HepG2 (cell line): ENCODE measurements around the gene KRT79. TPM values are rescaled to one million over a fixed set of nuclear protein-coding genes. Genes with fewer than 3 reads are reported as not detected.

Experiments used
- ATAC-seq: fragments of 200-7000 bp; cut with Tn5 transposase; 3 replicates; pipeline ENCODE4 v1.9.1; 2020; ENCODE audit warnings: mild to moderate bottlenecking, moderate library complexity
- BruUV-seq: library from RNA; stranded (reverse); fragments of 400-500 nt; replicated peaks from 2 replicates; lab custom pipeline; 2021; lab: Mats Ljungman, UMichigan
- CTCF ChIA-PET: fragments of 300-600 bp; formaldehyde crosslinking; extraction: SDS; loops from one replicate; lab custom pipeline; 2021; ENCODE audit warnings: low total read pairs, inconsistent platforms, low intra/inter-chr PET ratio; lab: Yijun Ruan, JAX
- POLR2A ChIA-PET: fragments of 350-600 bp; sonication (Branson Sonifier 250); formaldehyde crosslinking; loops from one replicate; lab custom pipeline; 2020; ENCODE audit warnings: antibody characterized with exemption, inconsistent platforms; lab: Yijun Ruan, JAX
- DNase-seq: peaks from one replicate; pipeline ENCODE4 v3.0.0-alpha.2; 2015; ENCODE audit warnings: low spot score
- FAIRE-seq: peaks from 3 replicates; lab custom pipeline; 2011; peaks lifted over from hg19 to GRCh38; lab: Jason Lieb, UNC
- H2AFZ ChIP-seq: one replicate; pipeline ENCODE4 v1.6.1; 2011; ENCODE audit warnings: low read length, inconsistent platforms
- H3K27ac ChIP-seq: fragments of 300-600 bp; 3 replicates; pipeline ENCODE4 v1.8.0; 2011; ENCODE audit warnings: mixed run types, mild to moderate bottlenecking, mixed read lengths, low read length, inconsistent platforms; ENCODE audit not compliant: insufficient read depth; ENCODE audit errors: extremely low read length
- H3K27me3 ChIP-seq, 2 experiments: fragments of 200-600 bp in 1 of 2; 2 replicates in 1 of 2; 3 replicates in 1 of 2; pipeline versions ENCODE4 v1.6.0 to v1.8.0; 2011; ENCODE audit warnings: low read length in 2 of 2, mild to moderate bottlenecking in 2 of 2, moderate library complexity in 2 of 2, inconsistent platforms in 1 of 2; ENCODE audit not compliant: insufficient read depth in 2 of 2, control insufficient read depth in 1 of 2
- H3K36me3 ChIP-seq, 2 experiments: fragments of 200-600 bp in 1 of 2; replicated peaks in 1 of 2; 2 replicates in 1 of 2; 3 replicates in 1 of 2; pipeline versions ENCODE4 v1.5.1 to v1.8.0; 2011; ENCODE audit warnings: low read length in 2 of 2, inconsistent platforms in 1 of 2; ENCODE audit not compliant: insufficient read depth in 2 of 2, control insufficient read depth in 1 of 2
- H3K4me1 ChIP-seq: 2 replicates; pipeline ENCODE4 v1.5.1; 2012; ENCODE audit warnings: low read length, inconsistent platforms; ENCODE audit not compliant: insufficient read depth
- H3K4me2 ChIP-seq: 2 replicates; pipeline ENCODE4 v1.6.0; 2011; ENCODE audit warnings: low read depth, low read length, inconsistent platforms
- H3K4me3 ChIP-seq, 3 experiments: fragments of 200-600 bp in 1 of 3; sonication (generic), shearing (Covaris generic) in 1 of 3; replicated peaks in 1 of 3; 2 replicates each; pipeline ENCODE4 v1.5.1; 2011 to 2016; ENCODE audit warnings: low read length in 3 of 3, inconsistent platforms in 2 of 3, low read depth in 2 of 3, mild to moderate bottlenecking in 2 of 3, control low read depth in 1 of 3, mixed read lengths in 1 of 3; ENCODE audit not compliant: insufficient read depth in 1 of 3
- H3K79me2 ChIP-seq: one replicate; pipeline ENCODE4 v1.6.1; 2011; ENCODE audit warnings: low read length, inconsistent platforms; ENCODE audit not compliant: insufficient read depth
- H3K9ac ChIP-seq: 2 replicates; pipeline ENCODE4 v1.6.0; 2011; ENCODE audit warnings: mild to moderate bottlenecking, low read depth, low read length, inconsistent platforms; ENCODE audit not compliant: insufficient read depth
- H3K9me3 ChIP-seq: 2 replicates; pipeline ENCODE4 v1.5.1; 2012; ENCODE audit warnings: mild to moderate bottlenecking, low read length
- H4K20me1 ChIP-seq: 2 replicates; pipeline ENCODE4 v1.6.0; 2011; ENCODE audit warnings: inconsistent platforms, mild to moderate bottlenecking, low read length, moderate library complexity; ENCODE audit not compliant: insufficient read depth
- EZH2 ChIP-seq: conservative IDR thresholded peaks from 2 replicates; pipeline ENCODE4 v1.6.1; 2012; ENCODE audit warnings: mild to moderate bottlenecking, low read depth, low read length, moderate library complexity
- KMT2A ChIP-seq: sonication (generic); formaldehyde crosslinking; IDR thresholded peaks from 2 replicates; pipeline ENCODE4 v1.4.0; 2020; ENCODE audit warnings: missing genetic modification reagents
- SRY ChIP-seq: sonication (generic); formaldehyde crosslinking; IDR thresholded peaks from 2 replicates; pipeline ENCODE4 v1.8.0; 2022; ENCODE audit warnings: mild to moderate bottlenecking, missing genetic modification reagents
- ZNF33A ChIP-seq: sonication (generic); formaldehyde crosslinking; IDR thresholded peaks from 2 replicates; pipeline ENCODE4 v1.5.1; 2020; ENCODE audit warnings: missing genetic modification reagents, mild to moderate bottlenecking, moderate library complexity, borderline replicate concordance
- ZNF713 ChIP-seq: sonication (generic); formaldehyde crosslinking; IDR thresholded peaks from 2 replicates; pipeline ENCODE4 v1.4.0; 2020; ENCODE audit warnings: mild to moderate bottlenecking, missing genetic modification reagents
- WGBS: methylation state at CpG from one replicate; pipeline ENCODE4 v1.1.6; 2017; ENCODE audit warnings: low lambda C conversion rate; 5-methylcytosine and 5-hydroxymethylcytosine counted together
- in situ Hi-C: cut with HindIII; loops from 2 replicates; pipeline ENCODE4 v1.10.0; 2017; ENCODE audit warnings: low pct_unique_long_range_greater_than_20kb; ENCODE audit not compliant: extremely low pct_ligation_motif_present
- intact Hi-C: fragments of 100-400 bp; cut with micrococcal nuclease; formaldehyde crosslinking; loops from one replicate; pipeline ENCODE4 v1.10.0; 2022; ENCODE audit not compliant: unreplicated experiment
- polyA plus RNA-seq, 8 experiments: library from polyadenylated mRNA; depleted of rRNA in 3 of 8; stranded (reverse) in 7 of 8; unstranded in 1 of 8; fragments of >200 nt; fragmentation: Illumina TruSeq in 4 of 8; extraction: Trizol in 4 of 8; gene quantifications; 2 replicates each; pipeline versions ENCODE4 v1.2.1 to v1.2.3, GENCODE V29; 2011 to 2016; ENCODE audit warnings: low read depth in 4 of 8, missing spikeins in 1 of 8, mixed read lengths in 1 of 8; ENCODE audit not compliant: insufficient read depth in 1 of 8
- total RNA-seq, 5 experiments: library from RNA; depleted of rRNA; stranded (reverse); fragments of >200 nt; fragmentation: Illumina TruSeq; extraction: Trizol; gene quantifications; 2 replicates each; pipeline ENCODE4 v1.2.3, GENCODE V29; 2016; ENCODE audit warnings: low read depth in 1 of 5

KRT79 gene
- total and polyA plus RNA-seq, 2 of the 13 experiments (the other 11 are each of a cell fraction or from before 2014, with no cell fraction given): 0.09 TPM; not detected in 1

DNA sequence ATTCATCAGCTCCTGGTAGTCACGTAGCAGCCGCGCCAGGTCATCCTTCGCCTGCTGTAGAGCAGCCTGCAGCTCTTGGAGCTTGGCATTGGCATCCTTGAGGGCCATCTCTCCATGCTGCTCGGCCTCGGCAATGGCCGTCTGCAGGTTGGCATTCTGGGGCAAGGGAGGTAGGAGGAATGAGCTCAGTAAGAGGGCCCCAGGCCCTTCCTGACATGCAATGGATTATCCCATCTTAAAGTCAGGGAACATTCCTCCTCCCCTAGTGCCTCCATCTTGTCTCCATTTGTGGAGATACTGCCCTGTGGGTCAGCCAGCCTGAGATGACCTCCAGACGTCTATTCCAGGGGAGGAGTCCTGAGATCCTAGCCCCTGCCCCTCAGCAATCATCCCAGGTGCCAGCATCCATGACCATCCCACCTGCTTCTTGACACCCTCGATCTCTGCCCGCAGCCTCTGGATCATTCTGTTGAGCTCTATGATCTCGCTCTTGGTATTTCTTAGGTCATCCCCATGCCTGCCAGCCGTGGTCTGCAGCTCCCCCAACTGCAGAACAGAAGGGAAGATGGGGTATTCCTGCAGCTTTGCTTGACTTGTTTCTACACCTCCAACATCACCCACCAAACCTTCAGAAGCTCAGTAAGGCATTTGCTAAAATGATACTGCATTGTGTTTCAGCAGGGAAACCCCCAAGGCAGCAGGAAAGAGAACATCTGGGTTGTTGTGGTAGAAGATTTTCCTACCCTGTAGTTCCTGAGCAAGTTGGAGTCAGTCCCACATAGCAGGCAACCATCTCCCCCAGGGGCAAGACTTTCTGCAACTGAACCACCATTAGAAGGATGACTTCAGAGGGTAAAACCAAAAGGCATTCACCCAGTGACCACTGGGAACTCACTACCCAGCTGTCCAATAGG is 42.6 kb downstream of the KRT79 start:
- ChIA-PET CTCF (no interaction called here), POLR2A (no interaction called here)
- DNase-seq (no peak), ATAC-seq (no peak), FAIRE-seq (no peak)
- H3K4me3 ChIP-seq: no peak overlapping the region
- in situ Hi-C loops (no loop called here), intact Hi-C loops (no loop called here)
- no peak overlapping the region for H2AFZ ChIP-seq
- no peak overlapping the region for H3K9ac ChIP-seq
- no peak overlapping the region for H3K4me2 ChIP-seq
- H3K27me3 ChIP-seq: peaks cover 4 to 51% of the 10 kb centered on the region in 2 experiments; a peak in 3 of 5 replicates
- WGBS: 36% methylated on average over 10 of the region's 12 CpGs
- no peaks in the 10 kb centered on the region for H4K20me1 ChIP-seq
- no TSS peak for BruUV-seq
- H3K79me2 ChIP-seq: no peaks in the 10 kb centered on the region
- H3K9me3 ChIP-seq: no peaks in the 10 kb centered on the region
- no peaks in the 10 kb centered on the region for H3K4me1 ChIP-seq
- TF ChIP-seq SRY (CRISPR knock-in tag): no peak
- no peak for TF ChIP-seq KMT2A (CRISPR knock-in tag)
- no peak for TF ChIP-seq ZNF33A
- no peaks in the 10 kb centered on the region for H3K36me3 ChIP-seq
- H3K27ac ChIP-seq: no peak overlapping the region

DNA sequence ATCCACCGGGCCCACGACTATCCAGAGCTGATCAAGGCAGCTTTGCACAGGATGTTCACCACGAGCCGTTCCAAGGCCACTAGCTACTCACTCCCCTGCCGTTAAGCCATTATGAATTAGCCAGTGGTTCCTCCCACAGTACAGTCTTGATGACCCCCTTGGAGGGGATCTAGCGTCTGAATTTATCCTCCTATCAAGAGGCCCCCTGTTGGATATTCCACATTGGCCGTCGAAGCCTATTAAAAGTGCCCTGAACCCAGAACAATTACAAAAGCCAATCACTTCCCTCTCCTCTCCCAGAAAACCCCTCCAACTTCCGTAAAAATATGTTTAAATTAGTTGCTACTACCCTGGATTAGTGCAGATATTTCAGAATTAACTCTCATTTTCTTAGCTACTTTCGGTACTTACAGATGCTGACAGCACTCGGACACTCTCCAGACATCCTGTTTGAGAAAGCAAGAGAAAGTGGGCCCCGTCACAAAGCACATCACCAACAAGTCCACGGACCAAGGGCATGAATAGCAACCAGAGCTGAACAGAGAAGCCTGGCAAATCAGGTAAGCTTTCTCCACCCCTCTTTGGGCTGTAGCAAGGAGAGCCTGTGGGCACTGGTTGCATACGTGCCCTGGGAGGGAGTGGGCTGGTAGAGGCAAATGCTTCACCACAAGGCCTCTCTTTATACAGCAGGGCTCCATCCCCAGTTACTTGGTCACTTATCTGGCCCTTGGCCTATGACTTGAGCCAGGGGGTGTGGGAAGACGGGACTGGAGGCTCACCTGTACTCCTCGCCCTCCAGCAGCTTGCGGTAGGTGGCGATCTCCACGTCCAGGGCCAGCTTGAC is 43.5 kb downstream of the KRT79 start:
- Histone ChIP-seq H3K27me3 (peaks cover 4 to 51% of the 10 kb centered on the region in 2 experiments; a peak in 3 of 5 replicates), H3K4me1 (no peaks in the 10 kb centered on the region), H3K9me3 (no peaks in the 10 kb centered on the region), H3K27ac (no peak overlapping the region), H3K79me2 (no peaks in the 10 kb centered on the region), H3K4me2 (no peak overlapping the region), H4K20me1 (no peaks in the 10 kb centered on the region), H3K9ac (no peak overlapping the region), H3K36me3 (no peaks in the 10 kb centered on the region), H3K4me3 (no peak overlapping the region), H2AFZ (no peak overlapping the region)
- ATAC-seq: no peak; the same call in 1 of the 3 replicates
- in situ Hi-C loops: no loop called here
- TF ChIP-seq EZH2 (0 out of 2 replicates have a peak, but pooled peaks have one; percentile 64), ZNF713 (CRISPR knock-in tag) (no peak)
- intact Hi-C loops: no loop called here
- no TSS peak for BruUV-seq
- 25% methylated on average over 9 of the region's 19 CpGs for WGBS
- ChIA-PET POLR2A (no interaction called here), CTCF (no interaction called here)
- no peak for FAIRE-seq
- DNase-seq: no peak
